ENCODE measurements around the gene PPM1H. TPM values are rescaled to one million over a fixed set of nuclear protein-coding genes. Genes with fewer than 3 reads are reported as not detected.
A peak's percentile ranks its signal among the peaks of the same experiment; 100 is the strongest.
"Not testable (repeated sequence)": the region's sequence is repeated elsewhere in the genome, so short reads cannot be mapped to it uniquely, and the experiment has no call there.

PPM1H gene
- total RNA-seq, 1 donor from 2014 or later, result 31.0 TPM

- no peak for DNase-seq (ENCODE audit: extremely low spot score, unreplicated experiment)
- Mint-ChIP-seq H3K4me3 (no peak overlapping the region), H3K4me1 (ENCODE audit: unreplicated experiment) (peaks cover 63% of the 10 kb centered on the region), H3K9me3 (peaks cover 10% of the 10 kb centered on the region), H3K36me3 (peaks cover 33% of the 10 kb centered on the region), H3K27me3 (no peaks in the 10 kb centered on the region), H3K27ac (no peak overlapping the region)
- no peak for TF ChIP-seq CTCF (conservative IDR thresholded peaks at IDR 0.05)
These were observed 171.6 kb downstream of the PPM1H start for GRCh38 chr12:62763312-62763711.

DNA sequence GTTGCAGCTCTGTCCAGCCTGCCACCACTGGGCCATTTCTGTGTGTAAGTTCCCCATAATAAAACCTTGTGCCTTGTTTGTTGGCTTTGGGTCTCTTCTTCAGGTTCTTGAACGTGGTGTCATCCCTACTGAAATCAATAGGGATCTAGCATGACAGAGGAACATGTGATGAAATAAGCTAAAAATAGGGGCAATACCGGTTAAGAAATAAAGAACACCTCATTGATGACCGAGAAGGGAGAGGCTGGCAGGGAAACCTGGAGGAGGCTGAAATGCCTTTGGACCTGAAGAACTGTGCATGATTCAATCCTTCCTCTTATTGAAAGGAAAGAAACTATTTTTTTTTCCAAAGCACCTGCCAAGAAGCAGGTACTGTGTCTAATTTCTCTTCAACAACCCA lies 172.3 kb downstream of the PPM1H start:
- peaks cover 10% of the 10 kb centered on the region for H3K9me3 Mint-ChIP-seq
- no peak for DNase-seq (ENCODE audit: extremely low spot score, unreplicated experiment)
- H3K4me3 Mint-ChIP-seq, result no peak overlapping the region
- no peaks in the 10 kb centered on the region for H3K27me3 Mint-ChIP-seq
- H3K36me3 Mint-ChIP-seq, result peaks cover 33% of the 10 kb centered on the region
- no peak overlapping the region for H3K27ac Mint-ChIP-seq
- TF ChIP-seq CTCF (conservative IDR thresholded peaks at IDR 0.05), result no peak
- peaks cover 69% of the 10 kb centered on the region for H3K4me1 Mint-ChIP-seq (ENCODE audit: unreplicated experiment)

DNA sequence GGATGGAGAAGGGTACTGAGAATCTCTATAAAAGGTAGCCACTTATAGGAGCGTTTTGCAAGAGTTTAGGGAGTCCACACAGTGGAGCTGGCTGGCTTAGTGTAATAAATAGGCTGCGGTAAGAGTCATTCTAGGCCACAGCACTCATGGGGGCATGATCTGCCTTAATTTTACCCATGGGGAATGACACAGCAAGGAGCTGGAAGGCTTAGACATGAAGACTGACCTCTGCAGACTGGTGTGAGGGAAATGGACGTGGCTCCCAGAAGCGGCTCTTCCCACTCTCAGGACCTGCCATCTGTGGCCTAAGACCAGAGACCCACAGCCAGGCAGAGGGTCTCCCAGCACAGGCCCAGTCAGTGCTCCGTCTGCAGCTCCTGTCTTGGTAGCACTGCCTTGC lies 173.3 kb downstream of the PPM1H start:
- Mint-ChIP-seq H3K4me1 (ENCODE audit: unreplicated experiment) (peaks cover 68% of the 10 kb centered on the region), H3K27me3 (no peaks in the 10 kb centered on the region), H3K27ac (no peak overlapping the region), H3K4me3 (no peak overlapping the region), H3K36me3 (peaks cover 30% of the 10 kb centered on the region), H3K9me3 (peaks cover 10% of the 10 kb centered on the region)
- DNase-seq (ENCODE audit: extremely low spot score, unreplicated experiment), result no peak
- no peak for TF ChIP-seq CTCF (conservative IDR thresholded peaks at IDR 0.05)

GRCh38 chr12:62760779-62761178 lies 174.2 kb downstream of the PPM1H start:
- DNase-seq (ENCODE audit: extremely low spot score, unreplicated experiment), result no peak
- no peak for TF ChIP-seq CTCF (conservative IDR thresholded peaks at IDR 0.05)
- H3K9me3 Mint-ChIP-seq, result peaks cover 10% of the 10 kb centered on the region
- H3K27me3 Mint-ChIP-seq, result no peaks in the 10 kb centered on the region
- H3K36me3 Mint-ChIP-seq, result peaks cover 27% of the 10 kb centered on the region
- peaks cover 59% of the 10 kb centered on the region for H3K4me1 Mint-ChIP-seq (ENCODE audit: unreplicated experiment)
- H3K4me3 Mint-ChIP-seq, result peak overlapping the region; percentile 10
- peak overlapping the region; percentile 52 for H3K27ac Mint-ChIP-seq

DNA sequence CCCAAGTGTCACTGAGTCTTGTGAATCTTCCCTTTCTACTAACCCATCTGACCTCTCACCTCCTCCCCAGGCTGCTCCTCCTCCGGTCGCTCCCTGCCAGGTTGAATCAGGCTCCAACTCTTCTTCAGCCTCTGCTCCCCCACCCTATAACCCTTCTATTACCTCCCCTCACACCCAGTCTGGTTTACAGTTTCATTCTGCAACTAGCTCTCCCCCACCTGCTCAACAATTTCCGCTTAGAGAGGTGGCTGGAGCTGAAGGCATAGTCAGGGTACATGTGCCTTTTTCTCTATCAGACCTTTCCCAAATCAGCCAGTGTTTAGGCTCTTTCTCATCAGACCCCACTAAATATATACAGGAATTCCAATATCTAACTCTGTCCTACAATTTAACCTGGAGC lies 174.6 kb downstream of the PPM1H start:
- H3K9me3 Mint-ChIP-seq, result peaks cover 10% of the 10 kb centered on the region
- H3K4me1 Mint-ChIP-seq (ENCODE audit: unreplicated experiment), result peaks cover 55% of the 10 kb centered on the region
- H3K4me3 Mint-ChIP-seq, result peak overlapping the region; percentile 10

DNA sequence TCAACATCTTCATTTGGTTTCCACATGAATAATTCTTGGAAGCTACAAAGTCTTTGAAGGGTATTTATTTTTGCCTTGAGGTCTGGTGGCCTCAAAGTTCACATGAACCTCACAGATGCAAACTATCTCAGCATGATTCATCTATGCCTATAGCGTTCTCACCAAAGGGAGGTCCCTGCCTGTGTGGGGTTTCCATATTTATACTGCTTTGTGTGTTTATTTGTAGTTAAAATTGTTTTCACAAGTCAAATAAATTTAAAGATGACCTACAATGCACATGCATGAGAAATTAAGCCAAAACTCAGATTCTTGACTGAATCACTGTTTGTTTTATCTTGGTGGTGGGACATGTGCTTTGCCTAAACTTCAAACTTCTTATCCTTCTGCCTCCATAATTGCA lies 176.7 kb downstream of the PPM1H start:
- no peak for DNase-seq (ENCODE audit: extremely low spot score, unreplicated experiment)
- H3K4me3 Mint-ChIP-seq, result no peak overlapping the region
- H3K9me3 Mint-ChIP-seq, result peaks cover 16% of the 10 kb centered on the region
- TF ChIP-seq CTCF (conservative IDR thresholded peaks at IDR 0.05), result no peak
- peaks cover 19% of the 10 kb centered on the region for H3K36me3 Mint-ChIP-seq
- no peaks in the 10 kb centered on the region for H3K27me3 Mint-ChIP-seq
- H3K27ac Mint-ChIP-seq, result peak overlapping the region; percentile 57
- peaks cover 40% of the 10 kb centered on the region for H3K4me1 Mint-ChIP-seq (ENCODE audit: unreplicated experiment)

More for the DNA sequence above, 174.6 kb downstream of the PPM1H start:
- Mint-ChIP-seq H3K27ac (peak overlapping the region; percentile 52), H3K36me3 (peaks cover 22% of the 10 kb centered on the region)
- DNase-seq (ENCODE audit: extremely low spot score, unreplicated experiment); H3K27me3 Mint-ChIP-seq: not testable (repeated sequence)
